Neuron (in vitro differentiated cells): ENCODE results near the gene CRYBB2.
"Not testable (repeated sequence)": the region's sequence is repeated elsewhere in the genome, so short reads cannot be mapped to it uniquely, and the experiment has no call there.

Experiments used
- H2AFZ ChIP-seq: one replicate; pipeline ENCODE4 v1.6.1; 2013; ENCODE audit warnings: low read depth, mild to moderate bottlenecking, inconsistent platforms, low read length, moderate library complexity
- H3K27me3 ChIP-seq: one replicate; pipeline ENCODE4 v1.6.1; 2013; ENCODE audit warnings: low read length; ENCODE audit not compliant: insufficient read depth
- H3K36me3 ChIP-seq: one replicate; pipeline ENCODE4 v1.6.1; 2013; ENCODE audit warnings: low read length; ENCODE audit not compliant: insufficient read depth
- H3K4me1 ChIP-seq: one replicate; pipeline ENCODE4 v1.6.1; 2013; ENCODE audit warnings: low read length; ENCODE audit not compliant: insufficient read depth
- H3K4me3 ChIP-seq: 2 replicates; pipeline ENCODE4 v1.5.1; 2013; ENCODE audit warnings: mild to moderate bottlenecking, low read length, moderate library complexity
- H3K9me3 ChIP-seq: one replicate; pipeline ENCODE4 v1.6.1; 2013; ENCODE audit warnings: low read length

The CRYBB2 gene

DNA sequence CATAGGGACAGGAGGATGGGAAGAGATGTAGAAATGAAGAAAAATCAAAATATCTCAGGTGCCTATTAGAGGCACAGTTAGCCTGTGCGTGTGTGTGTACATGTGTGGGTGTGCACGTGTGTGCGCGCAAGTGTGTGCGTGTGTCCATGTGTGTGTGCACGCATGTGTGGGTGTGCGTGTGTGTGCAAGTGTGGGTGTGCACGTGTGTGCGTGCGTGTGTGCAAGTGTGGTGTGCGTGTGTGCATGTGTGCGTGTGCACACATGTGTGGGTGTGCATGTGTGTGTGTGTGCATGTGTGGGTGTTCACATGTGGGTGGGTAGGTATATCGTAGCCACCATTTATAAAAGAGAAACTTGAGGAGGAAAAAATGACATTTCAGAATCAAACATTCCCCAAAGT, 9.4 kb downstream of the CRYBB2 start:
- Histone ChIP-seq H3K4me3 (no peak overlapping the region), H3K36me3 (no peaks in the 10 kb centered on the region), H3K4me1 (no peaks in the 10 kb centered on the region), H3K9me3 (no peaks in the 10 kb centered on the region), H2AFZ (no peak overlapping the region), H3K27me3 (no peaks in the 10 kb centered on the region)

DNA sequence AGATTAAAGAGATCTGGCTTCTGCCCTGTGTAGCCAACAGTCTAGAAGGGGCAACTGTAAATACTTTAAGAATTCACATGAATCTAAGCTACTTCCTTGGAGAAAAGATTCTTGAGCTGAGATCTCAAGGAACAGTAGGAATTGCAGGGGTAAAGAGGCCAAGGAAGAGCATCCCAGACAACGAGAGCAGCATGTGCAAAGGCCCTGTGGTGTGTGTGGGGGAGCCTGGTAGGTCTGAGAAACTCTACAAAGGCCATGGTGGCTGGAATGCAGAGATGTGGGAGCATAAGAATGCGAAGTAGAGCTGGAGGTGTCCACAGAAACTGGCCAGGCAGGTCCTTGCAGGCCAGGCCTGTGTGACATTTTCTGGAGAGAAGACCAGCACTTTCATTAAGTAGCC, 11.3 kb downstream of the CRYBB2 start:
- H3K4me1 ChIP-seq, H3K4me3 ChIP-seq, H3K27me3 ChIP-seq, H3K9me3 ChIP-seq, H3K36me3 ChIP-seq, H2AFZ ChIP-seq: not testable (repeated sequence)

DNA sequence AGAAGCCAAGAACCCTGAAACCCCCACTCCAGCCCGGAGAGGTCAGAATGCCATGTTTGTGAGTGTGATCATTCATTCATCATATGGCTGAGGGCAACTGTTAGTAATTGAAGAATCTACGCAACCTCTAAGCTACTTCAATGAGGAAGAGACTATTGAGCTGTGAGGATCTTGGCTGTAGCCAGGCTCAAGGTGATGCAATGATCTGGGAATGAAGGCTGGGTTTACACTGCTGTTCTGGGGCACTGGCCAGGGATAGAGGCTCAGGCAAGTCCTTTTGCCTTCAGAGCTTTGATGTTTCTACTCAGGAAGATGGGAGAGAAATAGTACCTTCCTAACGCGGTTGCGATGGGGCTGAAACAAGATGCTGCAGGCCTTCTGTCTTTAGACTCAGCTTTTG, 12.9 kb downstream of the CRYBB2 start:
- Histone ChIP-seq H3K4me1 (no peaks in the 10 kb centered on the region), H3K9me3 (no peaks in the 10 kb centered on the region), H3K27me3 (no peaks in the 10 kb centered on the region), H3K4me3 (no peak overlapping the region), H3K36me3 (no peaks in the 10 kb centered on the region), H2AFZ (no peak overlapping the region)

DNA sequence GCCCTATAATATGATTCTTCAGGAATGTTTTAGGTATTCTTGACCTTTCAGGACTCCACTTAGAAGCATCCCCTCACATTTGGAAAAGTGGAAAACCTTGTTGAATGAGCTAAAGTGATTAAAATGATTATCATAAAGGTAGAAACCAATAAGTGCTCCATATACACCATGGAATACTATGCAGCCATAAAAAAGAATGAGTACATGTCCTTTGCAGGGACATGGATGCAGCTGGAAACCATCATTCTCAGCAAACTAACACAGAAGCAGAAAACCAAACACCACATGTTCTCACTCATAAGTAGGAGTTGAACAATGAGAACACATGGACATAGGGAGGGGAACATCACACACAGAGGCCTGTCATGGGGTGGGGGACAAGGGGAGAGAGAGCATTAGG, 14.3 kb downstream of the CRYBB2 start:
- not testable (repeated sequence) for H2AFZ ChIP-seq, H3K27me3 ChIP-seq, H3K4me3 ChIP-seq, H3K4me1 ChIP-seq, H3K36me3 ChIP-seq, H3K9me3 ChIP-seq

DNA sequence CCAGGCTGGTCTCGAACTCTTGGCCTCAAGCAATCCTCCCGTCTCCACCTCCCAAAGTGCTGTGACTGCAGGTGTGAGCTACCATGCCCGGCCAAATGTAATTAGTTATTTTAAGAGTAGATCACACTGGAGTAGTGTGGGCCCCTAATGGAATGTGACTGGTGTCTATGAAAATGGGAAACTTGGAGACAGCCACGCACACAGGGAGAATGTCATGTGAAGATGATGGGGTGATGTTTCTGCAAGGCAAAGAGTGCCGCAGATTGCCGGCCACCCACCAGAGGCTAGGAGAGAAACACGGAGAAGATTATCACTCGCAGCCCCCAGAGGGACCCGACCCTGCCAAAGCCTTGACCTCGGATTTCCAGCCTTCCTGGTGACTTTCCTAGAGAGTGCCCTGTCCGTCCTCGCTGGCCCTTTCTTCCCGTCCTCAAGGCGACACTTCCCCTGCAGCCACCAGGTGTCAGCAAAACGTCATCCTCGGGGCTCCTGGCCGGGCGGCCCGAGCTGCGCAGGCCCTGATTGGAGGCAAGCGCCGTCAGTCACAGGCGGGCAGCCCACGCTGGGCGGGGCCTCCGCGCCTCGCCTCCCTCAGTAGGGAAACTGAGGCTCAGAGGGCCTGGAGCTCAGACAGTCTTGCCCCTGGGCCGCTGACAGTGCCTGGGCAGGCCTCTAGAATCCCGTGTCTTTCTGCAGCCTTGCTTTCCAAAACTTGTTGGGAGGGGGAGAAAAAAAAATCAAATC, 16.3 kb downstream of the CRYBB2 start:
- H2AFZ ChIP-seq: peak overlapping the region; percentile 12
- H3K4me3 ChIP-seq: no peak overlapping the region
- no peaks in the 10 kb centered on the region for H3K27me3 ChIP-seq
- H3K4me1 ChIP-seq: no peaks in the 10 kb centered on the region
- H3K36me3 ChIP-seq: no peaks in the 10 kb centered on the region
- H3K9me3 ChIP-seq: no peaks in the 10 kb centered on the region

DNA sequence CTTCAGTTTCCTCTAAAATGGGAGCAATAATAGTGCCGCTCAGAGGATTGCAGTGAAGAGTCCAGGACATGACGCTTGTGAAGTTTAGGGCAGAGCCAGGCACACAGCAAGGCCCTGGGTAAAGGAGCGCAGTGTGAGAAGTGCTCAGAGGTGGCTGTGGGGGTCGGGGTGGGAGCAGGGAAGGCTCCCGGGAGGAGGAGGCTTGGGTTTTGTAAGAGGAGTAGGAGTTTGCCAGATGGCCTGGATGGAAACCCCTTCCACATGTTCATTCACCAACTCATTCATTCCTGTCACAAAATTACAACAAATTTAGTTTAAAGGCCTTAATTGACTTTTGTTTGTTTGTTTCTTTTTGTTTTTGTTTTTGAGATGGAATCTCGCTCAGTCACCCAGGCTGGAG, 17.0 kb downstream of the CRYBB2 start:
- no peaks in the 10 kb centered on the region for H3K36me3 ChIP-seq
- no peaks in the 10 kb centered on the region for H3K4me1 ChIP-seq
- no peaks in the 10 kb centered on the region for H3K27me3 ChIP-seq
- H3K4me3 ChIP-seq: no peak overlapping the region
- peak overlapping the region; percentile 12 for H2AFZ ChIP-seq
- no peaks in the 10 kb centered on the region for H3K9me3 ChIP-seq

DNA sequence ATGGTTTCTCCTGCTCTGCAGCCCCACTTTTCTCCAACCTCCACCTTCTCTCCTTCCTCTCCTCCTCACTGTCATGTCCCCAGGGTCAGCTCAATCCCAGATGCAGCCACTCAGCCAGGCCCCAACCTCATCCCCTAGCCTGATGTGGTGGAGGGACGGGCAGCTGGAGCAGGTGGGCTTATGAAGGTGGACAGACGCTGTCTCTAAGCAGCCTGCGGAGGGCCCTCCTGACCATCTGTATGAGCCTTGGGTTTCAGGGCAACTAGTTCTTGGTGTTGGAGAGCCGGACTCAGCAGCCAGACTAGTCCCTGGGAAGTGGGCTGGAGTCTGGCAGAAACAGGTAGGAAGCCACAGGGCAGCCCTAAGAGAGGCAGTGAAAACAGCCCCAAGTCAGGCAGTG, 18.1 kb downstream of the CRYBB2 start:
- H3K36me3 ChIP-seq: no peaks in the 10 kb centered on the region
- no peak overlapping the region for H2AFZ ChIP-seq
- H3K9me3 ChIP-seq: no peaks in the 10 kb centered on the region
- no peaks in the 10 kb centered on the region for H3K4me1 ChIP-seq
- no peaks in the 10 kb centered on the region for H3K27me3 ChIP-seq
- no peak overlapping the region for H3K4me3 ChIP-seq

DNA sequence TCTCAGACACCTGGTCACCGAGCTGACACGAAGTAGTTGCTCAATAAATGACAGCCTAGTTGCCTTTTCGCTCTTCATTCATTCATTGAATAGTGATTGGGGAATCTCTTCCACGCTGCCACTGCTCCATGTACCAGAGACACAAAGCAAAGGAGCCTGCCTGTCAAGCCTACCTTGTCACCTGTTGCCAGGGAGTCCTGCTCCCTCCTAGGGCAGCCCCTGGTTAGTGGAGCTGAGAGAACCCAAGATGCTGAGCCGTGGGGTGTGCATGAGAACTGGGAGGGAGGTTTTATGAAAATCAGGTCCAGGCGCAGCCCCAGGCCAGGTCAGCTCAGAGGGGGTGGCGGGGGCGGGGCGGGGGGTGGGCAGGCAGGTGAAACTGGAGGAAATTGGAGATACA, 18.6 kb downstream of the CRYBB2 start:
- not testable (repeated sequence) for H3K4me1 ChIP-seq, H3K27me3 ChIP-seq, H3K9me3 ChIP-seq, H2AFZ ChIP-seq, H3K4me3 ChIP-seq, H3K36me3 ChIP-seq

DNA sequence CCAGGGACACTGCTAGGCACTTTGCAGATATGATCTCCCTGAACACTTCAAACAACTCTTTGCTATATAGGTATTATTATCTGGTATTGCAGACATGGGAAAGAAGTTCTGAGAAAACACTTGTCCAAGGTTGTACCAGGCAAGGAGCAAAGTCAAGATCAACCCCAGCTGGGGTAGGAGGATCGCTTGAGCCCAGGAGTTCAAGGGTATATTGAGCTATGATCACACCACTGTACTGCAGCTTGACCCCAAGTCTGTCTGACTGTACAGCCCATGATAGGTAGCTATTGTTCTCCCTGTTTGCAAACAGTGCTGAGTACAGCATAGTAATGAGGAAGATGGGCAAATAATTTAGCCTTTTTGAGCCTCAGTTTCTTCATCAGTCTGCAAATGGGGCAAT, 35.7 kb downstream of the CRYBB2 start:
- H3K4me1 ChIP-seq, H2AFZ ChIP-seq, H3K27me3 ChIP-seq, H3K36me3 ChIP-seq, H3K9me3 ChIP-seq, H3K4me3 ChIP-seq: not testable (repeated sequence)

DNA sequence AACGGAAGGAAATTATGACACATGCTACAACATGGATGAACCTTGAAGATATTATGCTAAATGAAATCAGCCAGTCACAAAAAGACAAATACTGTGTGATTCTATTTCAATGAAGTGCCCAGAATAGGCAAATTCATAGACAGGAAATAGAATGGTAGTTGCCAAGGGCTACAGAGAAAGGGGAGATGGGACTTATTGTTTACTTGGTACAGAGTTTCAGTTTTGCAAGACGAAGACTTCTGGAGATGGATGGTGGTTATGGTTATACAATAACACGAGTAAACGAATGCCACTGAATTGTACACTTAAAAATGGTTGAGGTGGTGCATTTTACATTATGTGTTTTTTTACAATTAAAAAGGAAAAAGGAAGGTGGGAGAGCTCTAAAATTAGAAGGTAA, 48.1 kb downstream of the CRYBB2 start:
- H3K9me3 ChIP-seq, H3K27me3 ChIP-seq: not testable (repeated sequence)

DNA sequence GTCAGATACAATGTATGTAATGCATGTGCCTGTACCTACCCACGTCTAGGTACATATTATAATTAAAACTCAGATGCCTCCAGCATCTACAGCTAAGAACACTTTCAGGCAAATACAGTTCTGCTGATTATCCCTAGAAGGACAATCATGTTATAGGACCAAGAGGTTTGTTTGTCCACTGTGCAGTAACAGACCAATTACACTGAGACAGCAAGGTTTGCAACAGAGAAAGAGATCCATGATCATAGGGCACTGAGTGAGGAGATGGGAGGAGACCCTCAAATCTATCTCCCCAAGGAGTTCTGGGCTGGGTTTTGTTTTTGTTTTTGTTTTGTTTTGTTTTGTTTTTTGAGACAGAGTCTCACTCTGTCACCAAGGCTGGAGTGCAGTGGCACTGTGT, 49.5 kb downstream of the CRYBB2 start:
- not testable (repeated sequence) for H3K4me3 ChIP-seq, H3K9me3 ChIP-seq, H2AFZ ChIP-seq

More for the DNA sequence above, 48.1 kb downstream of the CRYBB2 start:
- not testable (repeated sequence) for H3K4me3 ChIP-seq, H3K36me3 ChIP-seq, H3K4me1 ChIP-seq, H2AFZ ChIP-seq

DNA sequence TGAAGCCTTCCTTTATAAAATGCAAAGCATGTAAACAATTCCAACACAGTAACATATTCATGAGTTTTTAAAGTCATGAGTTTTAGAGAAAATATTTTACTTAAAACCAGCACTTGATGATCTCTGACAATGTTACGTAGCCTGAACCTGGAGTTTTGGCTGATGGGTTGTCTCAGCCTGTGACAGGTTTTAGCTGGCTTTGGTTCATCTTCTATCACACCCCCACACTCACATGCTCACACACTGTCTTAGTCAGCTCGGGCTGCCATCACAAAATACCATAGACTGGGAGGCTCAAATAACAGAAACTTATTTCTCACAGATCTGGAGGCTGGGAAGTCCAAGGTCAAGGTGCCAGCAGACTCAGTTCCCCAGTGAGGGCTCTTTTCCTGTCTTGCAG, 50.6 kb downstream of the CRYBB2 start:
- H3K9me3 ChIP-seq, H3K4me3 ChIP-seq, H3K27me3 ChIP-seq, H2AFZ ChIP-seq, H3K4me1 ChIP-seq, H3K36me3 ChIP-seq: not testable (repeated sequence)

More for the DNA sequence above, 49.5 kb downstream of the CRYBB2 start:
- not testable (repeated sequence) for H3K4me1 ChIP-seq, H3K36me3 ChIP-seq, H3K27me3 ChIP-seq

DNA sequence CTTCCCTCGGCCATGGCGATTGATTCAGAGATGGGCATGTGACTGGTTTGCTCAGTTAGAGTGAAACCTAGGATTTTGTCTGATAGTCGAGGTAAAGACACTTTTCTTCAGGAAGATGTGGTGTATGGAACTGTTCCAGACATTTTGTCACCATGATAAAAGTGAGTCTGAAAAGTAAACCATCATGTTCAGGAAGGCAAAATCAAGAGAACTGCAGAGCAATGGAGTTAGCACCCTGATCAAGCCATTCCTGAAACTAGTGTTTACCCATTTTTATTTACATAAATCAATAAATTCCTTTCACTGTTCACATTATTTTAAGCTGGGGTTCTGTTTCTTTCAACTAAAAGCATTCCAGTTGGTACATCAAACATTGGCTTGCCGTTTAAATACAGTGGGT, 53.8 kb downstream of the CRYBB2 start:
- H3K4me3 ChIP-seq, H2AFZ ChIP-seq, H3K36me3 ChIP-seq, H3K27me3 ChIP-seq, H3K4me1 ChIP-seq, H3K9me3 ChIP-seq: not testable (repeated sequence)

DNA sequence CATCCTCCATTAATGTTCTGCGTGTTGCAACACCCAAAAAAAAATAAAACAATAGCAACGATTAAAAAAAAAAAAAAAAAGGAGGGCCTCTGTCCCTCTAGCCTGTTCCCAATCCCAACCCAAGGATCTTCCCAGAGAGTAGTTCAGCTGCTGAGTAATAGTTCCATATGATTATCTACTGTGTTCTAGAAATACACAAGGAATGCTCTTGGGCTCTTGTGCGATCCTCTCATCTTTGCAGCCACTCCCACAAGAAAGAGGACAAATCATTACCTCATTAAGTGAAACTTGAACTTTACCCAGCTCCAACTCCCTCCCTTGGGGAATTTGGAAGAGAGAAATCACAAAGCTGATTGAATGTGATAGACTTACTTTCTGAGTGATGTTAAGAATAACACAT, 54.5 kb downstream of the CRYBB2 start:
- H2AFZ ChIP-seq, H3K4me3 ChIP-seq, H3K9me3 ChIP-seq, H3K4me1 ChIP-seq, H3K36me3 ChIP-seq, H3K27me3 ChIP-seq: not testable (repeated sequence)
